Measurements from ENCODE around the gene B4GALNT2. TPM values are rescaled to one million over a fixed set of nuclear protein-coding genes. Genes with fewer than 3 reads are reported as not detected.
"Not testable (repeated sequence)": the region's sequence is repeated elsewhere in the genome, so short reads cannot be mapped to it uniquely, and the experiment has no call there.

B4GALNT2 gene
- polyA plus RNA-seq, 2 donors = 0.02 to 0.06 TPM

GRCh38 chr17:49132317-49132698 lies 261 bp upstream of the B4GALNT2 start:
- H3K27me3 ChIP-seq (ENCODE audit: control insufficient read depth in 1 of 2, insufficient read depth in 2 of 2, low read length in 2 of 2) = peaks cover 0 to 9% of the 10 kb centered on the region in 2 donors
- no peaks in the 10 kb centered on the region for H3K9me3 ChIP-seq (ENCODE audit: control insufficient read depth in 2 of 2, insufficient read depth in 1 of 2, low read depth in 1 of 2, low read length in 1 of 2)
- peaks cover 0 to 4% of the 10 kb centered on the region in 2 donors for H3K4me1 ChIP-seq (ENCODE audit: control insufficient read depth in 2 of 2, insufficient read depth in 2 of 2, low read length in 1 of 2)
- peak overlapping the region; percentile 29 to 35 for H3K4me3 ChIP-seq (ENCODE audit: low read depth in 1 of 2, low read length in 2 of 2)
- H3K36me3 ChIP-seq (ENCODE audit: control insufficient read depth in 2 of 2, insufficient read depth in 2 of 2, low read length in 1 of 2) = no peaks in the 10 kb centered on the region
- whole genome bisulfite sequencing, 2 donors = 6 to 7% methylated on average over 18 to 22 of the region's 22 CpGs
- H3K27ac ChIP-seq (ENCODE audit: low read depth in 2 of 2, low read length in 1 of 2) = no peak overlapping the region

- H3K36me3 ChIP-seq (ENCODE audit: control insufficient read depth in 2 of 2, insufficient read depth in 2 of 2, low read length in 1 of 2) = no peaks in the 10 kb centered on the region
- 98% methylated on average over 4 of the region's 4 CpGs for WGBS, 2 donors
- H3K27ac ChIP-seq (ENCODE audit: low read depth in 2 of 2, low read length in 1 of 2) = no peak overlapping the region
- peaks cover 0 to 4% of the 10 kb centered on the region in 2 donors for H3K4me1 ChIP-seq (ENCODE audit: control insufficient read depth in 2 of 2, insufficient read depth in 2 of 2, low read length in 1 of 2)
- H3K9me3 ChIP-seq (ENCODE audit: control insufficient read depth in 2 of 2, insufficient read depth in 1 of 2, low read depth in 1 of 2, low read length in 1 of 2) = no peaks in the 10 kb centered on the region
- H3K4me3 ChIP-seq (ENCODE audit: low read depth in 1 of 2, low read length in 2 of 2) = no peak overlapping the region
- H3K27me3 ChIP-seq (ENCODE audit: control insufficient read depth in 1 of 2, insufficient read depth in 2 of 2, low read length in 2 of 2) = peaks cover 0 to 7% of the 10 kb centered on the region in 2 donors
These were observed 3.8 kb downstream of the B4GALNT2 start for GRCh38 chr17:49136335-49136734.

GRCh38 chr17:49145654-49146053 lies 13.1 kb downstream of the B4GALNT2 start:
- not testable (repeated sequence) for H3K27ac ChIP-seq (ENCODE audit: low read depth in 2 of 2, low read length in 1 of 2); H3K4me3 ChIP-seq (ENCODE audit: low read depth in 1 of 2, low read length in 2 of 2); H3K36me3 ChIP-seq (ENCODE audit: control insufficient read depth in 2 of 2, insufficient read depth in 2 of 2, low read length in 1 of 2); H3K4me1 ChIP-seq (ENCODE audit: control insufficient read depth in 2 of 2, insufficient read depth in 2 of 2, low read length in 1 of 2); H3K9me3 ChIP-seq (ENCODE audit: control insufficient read depth in 2 of 2, insufficient read depth in 1 of 2, low read depth in 1 of 2, low read length in 1 of 2); H3K27me3 ChIP-seq (ENCODE audit: control insufficient read depth in 1 of 2, insufficient read depth in 2 of 2, low read length in 2 of 2)
- 65 to 75% methylated on average over 3 of the region's 3 CpGs for WGBS, 2 donors

- WGBS, 2 donors = 41 to 47% methylated on average over 3 of the region's 3 CpGs
- Histone ChIP-seq H3K4me1 (ENCODE audit: control insufficient read depth in 2 of 2, insufficient read depth in 2 of 2, low read length in 1 of 2) (no peaks in the 10 kb centered on the region), H3K27me3 (ENCODE audit: control insufficient read depth in 1 of 2, insufficient read depth in 2 of 2, low read length in 2 of 2) (no peaks in the 10 kb centered on the region), H3K27ac (ENCODE audit: low read depth in 2 of 2, low read length in 1 of 2) (no peak overlapping the region), H3K36me3 (ENCODE audit: control insufficient read depth in 2 of 2, insufficient read depth in 2 of 2, low read length in 1 of 2) (no peaks in the 10 kb centered on the region), H3K9me3 (ENCODE audit: control insufficient read depth in 2 of 2, insufficient read depth in 1 of 2, low read depth in 1 of 2, low read length in 1 of 2) (no peaks in the 10 kb centered on the region), H3K4me3 (ENCODE audit: low read depth in 1 of 2, low read length in 2 of 2) (no peak overlapping the region)
These were observed 14.2 kb downstream of the B4GALNT2 start for GRCh38 chr17:49146620-49147306.

- Histone ChIP-seq H3K27me3 (ENCODE audit: control insufficient read depth in 1 of 2, insufficient read depth in 2 of 2, low read length in 2 of 2) (no peaks in the 10 kb centered on the region), H3K27ac (ENCODE audit: low read depth in 2 of 2, low read length in 1 of 2) (no peak overlapping the region), H3K4me1 (ENCODE audit: control insufficient read depth in 2 of 2, insufficient read depth in 2 of 2, low read length in 1 of 2) (no peaks in the 10 kb centered on the region), H3K9me3 (ENCODE audit: control insufficient read depth in 2 of 2, insufficient read depth in 1 of 2, low read depth in 1 of 2, low read length in 1 of 2) (no peaks in the 10 kb centered on the region), H3K4me3 (ENCODE audit: low read depth in 1 of 2, low read length in 2 of 2) (no peak overlapping the region), H3K36me3 (ENCODE audit: control insufficient read depth in 2 of 2, insufficient read depth in 2 of 2, low read length in 1 of 2) (no peaks in the 10 kb centered on the region)
- WGBS, 2 donors = 85 to 89% methylated on average over 6 of the region's 6 CpGs
These were observed 15.6 kb downstream of the B4GALNT2 start for GRCh38 chr17:49148171-49148570.

GRCh38 chr17:49151996-49152395 lies 19.4 kb downstream of the B4GALNT2 start:
- 77 to 82% methylated on average over 4 of the region's 4 CpGs for WGBS, 2 donors
- H3K9me3 ChIP-seq (ENCODE audit: control insufficient read depth in 2 of 2, insufficient read depth in 1 of 2, low read depth in 1 of 2, low read length in 1 of 2) = no peaks in the 10 kb centered on the region
- no peak overlapping the region for H3K4me3 ChIP-seq (ENCODE audit: low read depth in 1 of 2, low read length in 2 of 2)
- no peak overlapping the region for H3K27ac ChIP-seq (ENCODE audit: low read depth in 2 of 2, low read length in 1 of 2)
- no peaks in the 10 kb centered on the region for H3K27me3 ChIP-seq (ENCODE audit: control insufficient read depth in 1 of 2, insufficient read depth in 2 of 2, low read length in 2 of 2)
- H3K36me3 ChIP-seq (ENCODE audit: control insufficient read depth in 2 of 2, insufficient read depth in 2 of 2, low read length in 1 of 2) = no peaks in the 10 kb centered on the region
- H3K4me1 ChIP-seq (ENCODE audit: control insufficient read depth in 2 of 2, insufficient read depth in 2 of 2, low read length in 1 of 2) = no peaks in the 10 kb centered on the region

- Histone ChIP-seq H3K4me1 (ENCODE audit: control insufficient read depth in 2 of 2, insufficient read depth in 2 of 2, low read length in 1 of 2) (no peaks in the 10 kb centered on the region), H3K36me3 (ENCODE audit: control insufficient read depth in 2 of 2, insufficient read depth in 2 of 2, low read length in 1 of 2) (no peaks in the 10 kb centered on the region), H3K27me3 (ENCODE audit: control insufficient read depth in 1 of 2, insufficient read depth in 2 of 2, low read length in 2 of 2) (no peaks in the 10 kb centered on the region), H3K4me3 (ENCODE audit: low read depth in 1 of 2, low read length in 2 of 2) (no peak overlapping the region), H3K27ac (ENCODE audit: low read depth in 2 of 2, low read length in 1 of 2) (no peak overlapping the region), H3K9me3 (ENCODE audit: control insufficient read depth in 2 of 2, insufficient read depth in 1 of 2, low read depth in 1 of 2, low read length in 1 of 2) (no peaks in the 10 kb centered on the region)
- WGBS, 2 donors = 79 to 86% methylated on average over 11 of the region's 11 CpGs
These were observed 23.7 kb downstream of the B4GALNT2 start for GRCh38 chr17:49156256-49156655.

- Histone ChIP-seq H3K27me3 (ENCODE audit: control insufficient read depth in 1 of 2, insufficient read depth in 2 of 2, low read length in 2 of 2) (no peaks in the 10 kb centered on the region), H3K4me3 (ENCODE audit: low read depth in 1 of 2, low read length in 2 of 2) (no peak overlapping the region)
These were observed 25.2 kb downstream of the B4GALNT2 start for GRCh38 chr17:49157784-49158183.

GRCh38 chr17:49162866-49163265 lies 30.3 kb downstream of the B4GALNT2 start:
- Histone ChIP-seq H3K27ac (ENCODE audit: low read depth in 2 of 2, low read length in 1 of 2) (no peak overlapping the region), H3K4me3 (ENCODE audit: low read depth in 1 of 2, low read length in 2 of 2) (no peak overlapping the region), H3K4me1 (ENCODE audit: control insufficient read depth in 2 of 2, insufficient read depth in 2 of 2, low read length in 1 of 2) (no peaks in the 10 kb centered on the region), H3K36me3 (ENCODE audit: control insufficient read depth in 2 of 2, insufficient read depth in 2 of 2, low read length in 1 of 2) (no peaks in the 10 kb centered on the region), H3K9me3 (ENCODE audit: control insufficient read depth in 2 of 2, insufficient read depth in 1 of 2, low read depth in 1 of 2, low read length in 1 of 2) (no peaks in the 10 kb centered on the region), H3K27me3 (ENCODE audit: control insufficient read depth in 1 of 2, insufficient read depth in 2 of 2, low read length in 2 of 2) (peaks cover 0 to 5% of the 10 kb centered on the region in 2 donors)
- 67 to 68% methylated on average over 4 of the region's 4 CpGs for WGBS, 2 donors

More at GRCh38 chr17:49157784-49158183, 25.2 kb downstream of the B4GALNT2 start:
- no peaks in the 10 kb centered on the region for H3K4me1 ChIP-seq (ENCODE audit: control insufficient read depth in 2 of 2, insufficient read depth in 2 of 2, low read length in 1 of 2)
- no peaks in the 10 kb centered on the region for H3K9me3 ChIP-seq (ENCODE audit: control insufficient read depth in 2 of 2, insufficient read depth in 1 of 2, low read depth in 1 of 2, low read length in 1 of 2)
- 57 to 67% methylated on average over 8 of the region's 8 CpGs for WGBS, 2 donors
- H3K27ac ChIP-seq (ENCODE audit: low read depth in 2 of 2, low read length in 1 of 2) = no peak overlapping the region
- H3K36me3 ChIP-seq (ENCODE audit: control insufficient read depth in 2 of 2, insufficient read depth in 2 of 2, low read length in 1 of 2) = no peaks in the 10 kb centered on the region

GRCh38 chr17:49165143-49165542 lies 32.6 kb downstream of the B4GALNT2 start:
- WGBS, 2 donors = 87 to 88% methylated on average over 2 of the region's 2 CpGs
- Histone ChIP-seq H3K27ac (ENCODE audit: low read depth in 2 of 2, low read length in 1 of 2) (no peak overlapping the region), H3K27me3 (ENCODE audit: control insufficient read depth in 1 of 2, insufficient read depth in 2 of 2, low read length in 2 of 2) (peaks cover 3 to 10% of the 10 kb centered on the region in 2 donors), H3K4me3 (ENCODE audit: low read depth in 1 of 2, low read length in 2 of 2) (no peak overlapping the region), H3K36me3 (ENCODE audit: control insufficient read depth in 2 of 2, insufficient read depth in 2 of 2, low read length in 1 of 2) (no peaks in the 10 kb centered on the region), H3K4me1 (ENCODE audit: control insufficient read depth in 2 of 2, insufficient read depth in 2 of 2, low read length in 1 of 2) (no peaks in the 10 kb centered on the region), H3K9me3 (ENCODE audit: control insufficient read depth in 2 of 2, insufficient read depth in 1 of 2, low read depth in 1 of 2, low read length in 1 of 2) (peaks cover 0 to 1% of the 10 kb centered on the region in 2 donors)

All from esophagus (tissue), 2 donors.